HEK293 (cell line): ENCODE results near the gene KAT5.

Experiments used
- BCL11A ChIP-seq: fragments of 450-650 bp; formaldehyde crosslinking; IDR thresholded peaks from 2 replicates; pipeline ENCODE4 v1.5.1; 2016; ENCODE audit warnings: low read depth, missing biosample characterization, missing genetic modification characterization
- EGR2 ChIP-seq: fragments of 450-650 bp; formaldehyde crosslinking; IDR thresholded peaks from 2 replicates; pipeline ENCODE4 v1.5.1; 2016; ENCODE audit warnings: low read depth, missing biosample characterization, missing genetic modification characterization
- GLI4 ChIP-seq: fragments of 450-650 bp; formaldehyde crosslinking; IDR thresholded peaks from 2 replicates; pipeline ENCODE4 v1.5.1; 2016; ENCODE audit warnings: missing biosample characterization, missing genetic modification characterization
- KLF1 ChIP-seq: fragments of 450-650 bp; formaldehyde crosslinking; IDR thresholded peaks from 2 replicates; pipeline ENCODE4 v1.5.1; 2016; ENCODE audit warnings: missing biosample characterization, missing genetic modification characterization
- KLF10 ChIP-seq: fragments of 450-650 bp; IDR thresholded peaks from 2 replicates; pipeline ENCODE4 v1.5.1; 2018; ENCODE audit warnings: missing biosample characterization, mild to moderate bottlenecking, missing genetic modification characterization
- PATZ1 ChIP-seq: fragments of 450-650 bp; formaldehyde crosslinking; IDR thresholded peaks from 2 replicates; pipeline ENCODE4 v1.5.1; 2016; ENCODE audit warnings: missing biosample characterization, missing genetic modification characterization
- PRDM1 ChIP-seq: fragments of 450-650 bp; formaldehyde crosslinking; IDR thresholded peaks from 2 replicates; pipeline ENCODE4; 2016; ENCODE audit warnings: missing biosample characterization, missing genetic modification characterization
- SCRT2 ChIP-seq: fragments of 450-650 bp; formaldehyde crosslinking; IDR thresholded peaks from 2 replicates; pipeline ENCODE4 v1.5.1; 2016; ENCODE audit warnings: missing biosample characterization, missing genetic modification characterization
- TCF7L2 ChIP-seq: IDR thresholded peaks from 2 replicates; pipeline ENCODE4 v1.6.1; 2011; ENCODE audit warnings: low read depth, mild to moderate bottlenecking, inconsistent platforms, low read length, moderate library complexity, borderline replicate concordance
- TRIM28 ChIP-seq: IDR thresholded peaks from 2 replicates; pipeline ENCODE4 v1.6.1; 2011; ENCODE audit warnings: low read length, control low read depth, borderline replicate concordance
- ZBTB17 ChIP-seq: fragments of 450-650 bp; formaldehyde crosslinking; IDR thresholded peaks from 2 replicates; pipeline ENCODE4 v1.5.1; 2016; ENCODE audit warnings: missing biosample characterization, missing genetic modification characterization
- ZBTB26 ChIP-seq: fragments of 450-650 bp; formaldehyde crosslinking; optimal IDR thresholded peaks from 2 replicates; pipeline ENCODE3; 2016; ENCODE audit warnings: missing biosample characterization, mild to moderate bottlenecking, missing genetic modification characterization
- ZBTB6 ChIP-seq: fragments of 450-650 bp; formaldehyde crosslinking; IDR thresholded peaks from 2 replicates; pipeline ENCODE4 v1.5.1; 2017; ENCODE audit warnings: missing biosample characterization, missing genetic modification characterization
- ZFP37 ChIP-seq: fragments of 450-650 bp; formaldehyde crosslinking; IDR thresholded peaks from 2 replicates; pipeline ENCODE4 v1.5.1; 2016; ENCODE audit warnings: missing biosample characterization, missing genetic modification characterization
- ZFP69B ChIP-seq: fragments of 450-650 bp; formaldehyde crosslinking; IDR thresholded peaks from 2 replicates; pipeline ENCODE4 v1.5.1; 2016; ENCODE audit warnings: missing biosample characterization, missing genetic modification characterization
- ZIC2 ChIP-seq: fragments of 450-650 bp; formaldehyde crosslinking; IDR thresholded peaks from 2 replicates; pipeline ENCODE4 v1.5.1; 2016; ENCODE audit warnings: missing biosample characterization, missing genetic modification characterization
- ZNF121 ChIP-seq: fragments of 450-650 bp; formaldehyde crosslinking; IDR thresholded peaks from 2 replicates; pipeline ENCODE4 v1.5.1; 2016; ENCODE audit warnings: missing biosample characterization, missing genetic modification characterization
- ZNF140 ChIP-seq: fragments of 450-650 bp; formaldehyde crosslinking; IDR thresholded peaks from 2 replicates; pipeline ENCODE4 v1.5.1; 2016; ENCODE audit warnings: missing biosample characterization, missing genetic modification characterization
- ZNF148 ChIP-seq: fragments of 450-650 bp; formaldehyde crosslinking; IDR thresholded peaks from 2 replicates; pipeline ENCODE4 v1.5.0; 2017; ENCODE audit warnings: missing biosample characterization, missing genetic modification characterization, borderline replicate concordance
- ZNF214 ChIP-seq: fragments of 450-650 bp; formaldehyde crosslinking; IDR thresholded peaks from 2 replicates; pipeline ENCODE4 v1.5.1; 2017; ENCODE audit warnings: missing biosample characterization, mild to moderate bottlenecking, missing genetic modification characterization, borderline replicate concordance
- ZNF24 ChIP-seq: fragments of 450-650 bp; formaldehyde crosslinking; IDR thresholded peaks from 2 replicates; pipeline ENCODE4 v1.5.1; 2016; ENCODE audit warnings: missing biosample characterization, missing genetic modification characterization
- ZNF335 ChIP-seq: fragments of 450-650 bp; formaldehyde crosslinking; conservative IDR thresholded peaks from 2 replicates; pipeline ENCODE4 v1.5.1; 2016; ENCODE audit warnings: missing biosample characterization, missing genetic modification characterization
- ZNF529 ChIP-seq: fragments of 450-650 bp; formaldehyde crosslinking; IDR thresholded peaks from 2 replicates; pipeline ENCODE4 v1.5.1; 2017; ENCODE audit warnings: missing genetic modification characterization, missing biosample characterization; ENCODE audit not compliant: insufficient replicate concordance
- ZNF621 ChIP-seq: fragments of 450-650 bp; formaldehyde crosslinking; IDR thresholded peaks from 2 replicates; pipeline ENCODE4 v1.5.1; 2017; ENCODE audit warnings: missing biosample characterization, missing genetic modification characterization
- ZNF629 ChIP-seq: fragments of 450-650 bp; formaldehyde crosslinking; IDR thresholded peaks from 2 replicates; pipeline ENCODE4 v1.5.1; 2017; ENCODE audit warnings: missing biosample characterization, missing genetic modification characterization
- ZNF664 ChIP-seq: fragments of 450-650 bp; formaldehyde crosslinking; IDR thresholded peaks from 2 replicates; pipeline ENCODE4 v1.5.1; 2016; ENCODE audit warnings: missing biosample characterization, missing genetic modification characterization
- ZNF677 ChIP-seq: fragments of 450-650 bp; IDR thresholded peaks from 2 replicates; pipeline ENCODE4 v1.5.0; 2018; ENCODE audit warnings: missing biosample characterization, mild to moderate bottlenecking, missing genetic modification characterization, moderate library complexity
- ZNF692 ChIP-seq: fragments of 450-650 bp; formaldehyde crosslinking; IDR thresholded peaks from 2 replicates; pipeline ENCODE4 v1.5.1; 2016; ENCODE audit warnings: missing biosample characterization, missing genetic modification characterization
- ZNF76 ChIP-seq: fragments of 450-650 bp; formaldehyde crosslinking; IDR thresholded peaks from 2 replicates; pipeline ENCODE4; 2016; ENCODE audit warnings: low read depth, missing biosample characterization, missing genetic modification characterization, borderline replicate concordance
- ZNF776 ChIP-seq: fragments of 450-650 bp; formaldehyde crosslinking; IDR thresholded peaks from 2 replicates; pipeline ENCODE4 v1.5.0; 2017; ENCODE audit warnings: missing biosample characterization, missing genetic modification characterization, borderline replicate concordance
- ZNF792 ChIP-seq: fragments of 450-650 bp; formaldehyde crosslinking; IDR thresholded peaks from 2 replicates; pipeline ENCODE4 v1.5.1; 2016; ENCODE audit warnings: missing biosample characterization, missing genetic modification characterization
- ZNF843 ChIP-seq: fragments of 450-650 bp; formaldehyde crosslinking; IDR thresholded peaks from 2 replicates; pipeline ENCODE4 v1.5.1; 2016; ENCODE audit warnings: missing biosample characterization, missing genetic modification characterization

KAT5 gene

GRCh38 chr11:65662799-65663638 lies 49.0 kb upstream of the KAT5 start, which contains the start of gene RELA (continued):
- TF ChIP-seq ZNF148 = no peak
- TF ChIP-seq PRDM1 (tag by site-specific recombination) = no peak
- no peak for TF ChIP-seq ZNF677 (tag by site-specific recombination)
- 0 out of 2 replicates have a peak, but pooled peaks have one; percentile 28 for TF ChIP-seq ZBTB6 (tag by site-specific recombination)
- peak; percentile 82 for TF ChIP-seq ZNF629
- TF ChIP-seq ZFP69B = peak; percentile 72
- peak; percentile 63 for TF ChIP-seq ZBTB17 (tag by site-specific recombination)
- TF ChIP-seq ZNF76 (tag by site-specific recombination) = peak; percentile 45; the same call in 1 of the 2 replicates
- TF ChIP-seq PATZ1 (tag by site-specific recombination) = peak; percentile 86
- TF ChIP-seq SCRT2 (tag by site-specific recombination) = no peak
- no peak for TF ChIP-seq ZNF792 (tag by site-specific recombination)
- TF ChIP-seq ZNF529 = no peak
- TF ChIP-seq ZNF621 (tag by site-specific recombination) = no peak
- TF ChIP-seq ZNF843 (tag by site-specific recombination) = peak; percentile 25; the same call in 1 of the 2 replicates
- no peak for TF ChIP-seq BCL11A
- TF ChIP-seq ZNF335 (tag by site-specific recombination) = peak; percentile 91
- no peak for TF ChIP-seq ZNF140 (tag by site-specific recombination)
- TF ChIP-seq EGR2 (tag by site-specific recombination) = no peak
- TF ChIP-seq ZNF776 (tag by site-specific recombination) = no peak
- TF ChIP-seq TRIM28 = no peak
- no peak for TF ChIP-seq ZNF214 (tag by site-specific recombination)
- peak; percentile 80 for TF ChIP-seq ZBTB26 (tag by site-specific recombination)
- TF ChIP-seq ZIC2 (tag by site-specific recombination) = no peak
- no peak; the same call in 1 of the 2 replicates for TF ChIP-seq ZNF24 (tag by site-specific recombination)
- TF ChIP-seq KLF1 (tag by site-specific recombination) = peak; percentile 44
- peak; percentile 81 for TF ChIP-seq KLF10 (tag by site-specific recombination)
- no peak for TF ChIP-seq ZNF664
- TF ChIP-seq ZNF121 = no peak
- TF ChIP-seq GLI4 = no peak
- TF ChIP-seq TCF7L2 = no peak
- peak; percentile 86; the same call in 1 of the 2 replicates for TF ChIP-seq ZFP37 (tag by site-specific recombination)
- TF ChIP-seq ZNF692 (tag by site-specific recombination) = peak; percentile 66
